ENCODE data around the gene KCNK16.

- TF ChIP-seq CTCF (IDR thresholded peaks at IDR 0.05), result no peak
- no peak for TF ChIP-seq POLR2A (IDR thresholded peaks at IDR 0.05)
Observed at GRCh38 chr6:39289490-39289889, 33.0 kb downstream of the KCNK16 start.

Measured in testis (tissue), 2 donors.